HepG2 (cell line): ENCODE measurements around the gene TBC1D12. TPM values are rescaled to one million over a fixed set of nuclear protein-coding genes. Genes with fewer than 3 reads are reported as not detected.

ENCODE experiments used
- ATAC-seq: fragments of 200-7000 bp; cut with Tn5 transposase; 3 replicates; pipeline ENCODE4 v1.9.1; 2020; ENCODE audit warnings: mild to moderate bottlenecking, moderate library complexity
- BruUV-seq: library from RNA; stranded (reverse); fragments of 400-500 nt; replicated peaks from 2 replicates; lab custom pipeline; 2021; lab: Mats Ljungman, UMichigan
- CTCF ChIA-PET: fragments of 300-600 bp; formaldehyde crosslinking; extraction: SDS; loops from one replicate; lab custom pipeline; 2021; ENCODE audit warnings: low total read pairs, inconsistent platforms, low intra/inter-chr PET ratio; lab: Yijun Ruan, JAX
- POLR2A ChIA-PET: fragments of 350-600 bp; sonication (Branson Sonifier 250); formaldehyde crosslinking; loops from one replicate; lab custom pipeline; 2020; ENCODE audit warnings: antibody characterized with exemption, inconsistent platforms; lab: Yijun Ruan, JAX
- DNase-seq: peaks from one replicate; pipeline ENCODE4 v3.0.0-alpha.2; 2015; ENCODE audit warnings: low spot score
- FAIRE-seq: peaks from 3 replicates; lab custom pipeline; 2011; peaks lifted over from hg19 to GRCh38; lab: Jason Lieb, UNC
- H2AFZ ChIP-seq: one replicate; pipeline ENCODE4 v1.6.1; 2011; ENCODE audit warnings: low read length, inconsistent platforms
- H3K27ac ChIP-seq: fragments of 300-600 bp; 3 replicates; pipeline ENCODE4 v1.8.0; 2011; ENCODE audit warnings: mixed run types, mild to moderate bottlenecking, mixed read lengths, low read length, inconsistent platforms; ENCODE audit not compliant: insufficient read depth; ENCODE audit errors: extremely low read length
- H3K27me3 ChIP-seq, 2 experiments: fragments of 200-600 bp in 1 of 2; 2 replicates in 1 of 2; 3 replicates in 1 of 2; pipeline versions ENCODE4 v1.6.0 to v1.8.0; 2011; ENCODE audit warnings: low read length in 2 of 2, mild to moderate bottlenecking in 2 of 2, moderate library complexity in 2 of 2, inconsistent platforms in 1 of 2; ENCODE audit not compliant: insufficient read depth in 2 of 2, control insufficient read depth in 1 of 2
- H3K36me3 ChIP-seq, 2 experiments: fragments of 200-600 bp in 1 of 2; replicated peaks in 1 of 2; 2 replicates in 1 of 2; 3 replicates in 1 of 2; pipeline versions ENCODE4 v1.5.1 to v1.8.0; 2011; ENCODE audit warnings: low read length in 2 of 2, inconsistent platforms in 1 of 2; ENCODE audit not compliant: insufficient read depth in 2 of 2, control insufficient read depth in 1 of 2
- H3K4me1 ChIP-seq: 2 replicates; pipeline ENCODE4 v1.5.1; 2012; ENCODE audit warnings: low read length, inconsistent platforms; ENCODE audit not compliant: insufficient read depth
- H3K4me2 ChIP-seq: 2 replicates; pipeline ENCODE4 v1.6.0; 2011; ENCODE audit warnings: low read depth, low read length, inconsistent platforms
- H3K4me3 ChIP-seq, 3 experiments: fragments of 200-600 bp in 1 of 3; sonication (generic), shearing (Covaris generic) in 1 of 3; replicated peaks in 1 of 3; 2 replicates each; pipeline ENCODE4 v1.5.1; 2011 to 2016; ENCODE audit warnings: low read length in 3 of 3, inconsistent platforms in 2 of 3, low read depth in 2 of 3, mild to moderate bottlenecking in 2 of 3, control low read depth in 1 of 3, mixed read lengths in 1 of 3; ENCODE audit not compliant: insufficient read depth in 1 of 3
- H3K79me2 ChIP-seq: one replicate; pipeline ENCODE4 v1.6.1; 2011; ENCODE audit warnings: low read length, inconsistent platforms; ENCODE audit not compliant: insufficient read depth
- H3K9ac ChIP-seq: 2 replicates; pipeline ENCODE4 v1.6.0; 2011; ENCODE audit warnings: mild to moderate bottlenecking, low read depth, low read length, inconsistent platforms; ENCODE audit not compliant: insufficient read depth
- H3K9me3 ChIP-seq: 2 replicates; pipeline ENCODE4 v1.5.1; 2012; ENCODE audit warnings: mild to moderate bottlenecking, low read length
- H4K20me1 ChIP-seq: 2 replicates; pipeline ENCODE4 v1.6.0; 2011; ENCODE audit warnings: inconsistent platforms, mild to moderate bottlenecking, low read length, moderate library complexity; ENCODE audit not compliant: insufficient read depth
- HIVEP1 ChIP-seq: sonication (generic); formaldehyde crosslinking; IDR thresholded peaks from 2 replicates; pipeline ENCODE4 v1.4.0; 2020; ENCODE audit warnings: mild to moderate bottlenecking, missing genetic modification reagents
- MEIS2 ChIP-seq: sonication (generic); formaldehyde crosslinking; IDR thresholded peaks from 2 replicates; pipeline ENCODE4 v1.9.0; 2021; ENCODE audit warnings: mild to moderate bottlenecking, missing genetic modification reagents
- ZFX ChIP-seq: sonication (generic); formaldehyde crosslinking; IDR thresholded peaks from 2 replicates; pipeline ENCODE4 v1.4.0; 2020; ENCODE audit warnings: mild to moderate bottlenecking, low read depth, missing genetic modification reagents, moderate library complexity
- ZNF543 ChIP-seq: sonication (generic); formaldehyde crosslinking; IDR thresholded peaks from 2 replicates; pipeline ENCODE4 v1.4.0; 2020; ENCODE audit warnings: mild to moderate bottlenecking, missing genetic modification reagents
- ZNF678 ChIP-seq: sonication (generic); formaldehyde crosslinking; IDR thresholded peaks from 2 replicates; pipeline ENCODE4 v1.4.0; 2020; ENCODE audit warnings: mild to moderate bottlenecking, missing genetic modification reagents
- WGBS: methylation state at CpG from one replicate; pipeline ENCODE4 v1.1.6; 2017; ENCODE audit warnings: low lambda C conversion rate; 5-methylcytosine and 5-hydroxymethylcytosine counted together
- in situ Hi-C: cut with HindIII; loops from 2 replicates; pipeline ENCODE4 v1.10.0; 2017; ENCODE audit warnings: low pct_unique_long_range_greater_than_20kb; ENCODE audit not compliant: extremely low pct_ligation_motif_present
- intact Hi-C: fragments of 100-400 bp; cut with micrococcal nuclease; formaldehyde crosslinking; loops from one replicate; pipeline ENCODE4 v1.10.0; 2022; ENCODE audit not compliant: unreplicated experiment
- polyA plus RNA-seq, 8 experiments: library from polyadenylated mRNA; depleted of rRNA in 3 of 8; stranded (reverse) in 7 of 8; unstranded in 1 of 8; fragments of >200 nt; fragmentation: Illumina TruSeq in 4 of 8; extraction: Trizol in 4 of 8; gene quantifications; 2 replicates each; pipeline versions ENCODE4 v1.2.1 to v1.2.3, GENCODE V29; 2011 to 2016; ENCODE audit warnings: low read depth in 4 of 8, missing spikeins in 1 of 8, mixed read lengths in 1 of 8; ENCODE audit not compliant: insufficient read depth in 1 of 8
- total RNA-seq, 5 experiments: library from RNA; depleted of rRNA; stranded (reverse); fragments of >200 nt; fragmentation: Illumina TruSeq; extraction: Trizol; gene quantifications; 2 replicates each; pipeline ENCODE4 v1.2.3, GENCODE V29; 2016; ENCODE audit warnings: low read depth in 1 of 5
- TF ChIP-seq, protein P1 (sequence below): sonication (generic); formaldehyde crosslinking; IDR thresholded peaks from 2 replicates; pipeline ENCODE4 v1.4.0; 2020; ENCODE audit warnings: low read depth, mild to moderate bottlenecking, missing genetic modification reagents
- TF ChIP-seq, protein P2 (sequence below): sonication (generic); formaldehyde crosslinking; IDR thresholded peaks from 2 replicates; pipeline ENCODE4 v1.4.0; 2020; ENCODE audit warnings: missing genetic modification reagents
- TF ChIP-seq, protein P3 (sequence below): sonication (generic); formaldehyde crosslinking; IDR thresholded peaks from 2 replicates; pipeline ENCODE4 v1.4.0; 2020; ENCODE audit warnings: mild to moderate bottlenecking, missing genetic modification reagents, borderline replicate concordance
- TF ChIP-seq, protein P4 (sequence below): sonication (generic); formaldehyde crosslinking; IDR thresholded peaks from 2 replicates; pipeline ENCODE4 v1.5.0; 2020; ENCODE audit warnings: mild to moderate bottlenecking, missing genetic modification reagents
- TF ChIP-seq, protein P5 (sequence below): sonication (generic); formaldehyde crosslinking; IDR thresholded peaks from 2 replicates; pipeline ENCODE4 v1.5.0; 2020; ENCODE audit warnings: mild to moderate bottlenecking, missing genetic modification reagents

TBC1D12 gene
- total and polyA plus RNA-seq, 2 of the 13 experiments (the other 11 are each of a cell fraction or from before 2014, with no cell fraction given), result 5.7 to 6.2 TPM

DNA sequence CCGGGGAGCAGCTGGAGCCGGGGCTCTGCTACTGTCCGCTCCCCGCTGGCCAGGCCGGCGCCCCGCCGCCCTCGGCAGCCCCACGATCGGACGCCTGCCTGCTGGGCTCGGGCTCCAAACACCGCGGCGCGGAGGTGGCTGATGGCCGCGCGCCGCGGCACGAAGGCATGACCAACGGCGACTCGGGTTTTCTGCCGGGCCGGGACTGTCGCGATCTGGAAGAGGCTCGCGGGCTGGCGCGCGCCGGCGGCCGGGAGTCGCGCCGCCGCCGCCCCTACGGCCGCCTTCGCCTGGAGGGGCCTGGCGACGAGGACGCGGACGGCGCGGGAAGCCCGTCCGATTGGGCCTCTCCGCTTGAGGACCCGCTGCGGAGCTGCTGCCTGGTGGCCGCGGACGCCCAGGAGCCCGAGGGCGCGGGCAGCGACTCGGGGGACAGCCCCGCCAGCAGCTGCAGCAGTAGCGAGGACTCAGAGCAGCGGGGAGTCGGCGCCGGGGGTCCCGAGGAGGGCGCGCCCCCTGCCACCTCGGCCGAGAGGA is 570 bp downstream of the TBC1D12 start:
- no peak overlapping the region for H2AFZ ChIP-seq
- H3K27me3 ChIP-seq, result no peaks in the 10 kb centered on the region; a peak in 1 of 5 replicates
- FAIRE-seq (no peak), DNase-seq (peak; percentile 11), ATAC-seq (peak; percentile 74)
- peak overlapping the region; percentile 87 for H3K9ac ChIP-seq
- H3K79me2 ChIP-seq, result peaks cover 40% of the 10 kb centered on the region
- H3K36me3 ChIP-seq, result no peaks in the 10 kb centered on the region
- H4K20me1 ChIP-seq, result peaks cover 3% of the 10 kb centered on the region; the same call in 1 of the 2 replicates
- peaks cover 55% of the 10 kb centered on the region for H3K4me1 ChIP-seq
- peak overlapping the region; percentile 92 to 97 (median 95) for H3K4me3 ChIP-seq
- peak overlapping the region; percentile 92 for H3K27ac ChIP-seq
- ChIA-PET CTCF (no interaction called here), POLR2A (interaction anchor here (0.5 to 1.7 kb wide), 5 partner anchors 12 to 41 kb away, joined by 3 to 23 read pairs (median 4); partner anchors contain the start of gene NOC3L)
- no peaks in the 10 kb centered on the region for H3K9me3 ChIP-seq
- no CpG with 5 or more reads among the region's 77 CpGs for WGBS
- intact Hi-C loops (loop anchor here (1.0 to 5.0 kb wide), 2 partner anchors 39 to 41 kb away; partner anchors contain the start of gene NOC3L), in situ Hi-C loops (loop anchor here (5.0 kb wide), 1 partner anchor 41 kb away; the partner anchor contains the start of gene NOC3L)
- BruUV-seq, result TSS peak; percentile 45
- peak overlapping the region; percentile 97 for H3K4me2 ChIP-seq
- TF ChIP-seq, protein P1, sequence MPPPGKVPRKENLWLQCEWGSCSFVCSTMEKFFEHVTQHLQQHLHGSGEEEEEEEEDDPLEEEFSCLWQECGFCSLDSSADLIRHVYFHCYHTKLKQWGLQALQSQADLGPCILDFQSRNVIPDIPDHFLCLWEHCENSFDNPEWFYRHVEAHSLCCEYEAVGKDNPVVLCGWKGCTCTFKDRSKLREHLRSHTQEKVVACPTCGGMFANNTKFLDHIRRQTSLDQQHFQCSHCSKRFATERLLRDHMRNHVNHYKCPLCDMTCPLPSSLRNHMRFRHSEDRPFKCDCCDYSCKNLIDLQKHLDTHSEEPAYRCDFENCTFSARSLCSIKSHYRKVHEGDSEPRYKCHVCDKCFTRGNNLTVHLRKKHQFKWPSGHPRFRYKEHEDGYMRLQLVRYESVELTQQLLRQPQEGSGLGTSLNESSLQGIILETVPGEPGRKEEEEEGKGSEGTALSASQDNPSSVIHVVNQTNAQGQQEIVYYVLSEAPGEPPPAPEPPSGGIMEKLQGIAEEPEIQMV (CRISPR knock-in tag), result 0 out of 2 replicates have a peak, but pooled peaks have one; percentile 51
- TF ChIP-seq, protein P2, sequence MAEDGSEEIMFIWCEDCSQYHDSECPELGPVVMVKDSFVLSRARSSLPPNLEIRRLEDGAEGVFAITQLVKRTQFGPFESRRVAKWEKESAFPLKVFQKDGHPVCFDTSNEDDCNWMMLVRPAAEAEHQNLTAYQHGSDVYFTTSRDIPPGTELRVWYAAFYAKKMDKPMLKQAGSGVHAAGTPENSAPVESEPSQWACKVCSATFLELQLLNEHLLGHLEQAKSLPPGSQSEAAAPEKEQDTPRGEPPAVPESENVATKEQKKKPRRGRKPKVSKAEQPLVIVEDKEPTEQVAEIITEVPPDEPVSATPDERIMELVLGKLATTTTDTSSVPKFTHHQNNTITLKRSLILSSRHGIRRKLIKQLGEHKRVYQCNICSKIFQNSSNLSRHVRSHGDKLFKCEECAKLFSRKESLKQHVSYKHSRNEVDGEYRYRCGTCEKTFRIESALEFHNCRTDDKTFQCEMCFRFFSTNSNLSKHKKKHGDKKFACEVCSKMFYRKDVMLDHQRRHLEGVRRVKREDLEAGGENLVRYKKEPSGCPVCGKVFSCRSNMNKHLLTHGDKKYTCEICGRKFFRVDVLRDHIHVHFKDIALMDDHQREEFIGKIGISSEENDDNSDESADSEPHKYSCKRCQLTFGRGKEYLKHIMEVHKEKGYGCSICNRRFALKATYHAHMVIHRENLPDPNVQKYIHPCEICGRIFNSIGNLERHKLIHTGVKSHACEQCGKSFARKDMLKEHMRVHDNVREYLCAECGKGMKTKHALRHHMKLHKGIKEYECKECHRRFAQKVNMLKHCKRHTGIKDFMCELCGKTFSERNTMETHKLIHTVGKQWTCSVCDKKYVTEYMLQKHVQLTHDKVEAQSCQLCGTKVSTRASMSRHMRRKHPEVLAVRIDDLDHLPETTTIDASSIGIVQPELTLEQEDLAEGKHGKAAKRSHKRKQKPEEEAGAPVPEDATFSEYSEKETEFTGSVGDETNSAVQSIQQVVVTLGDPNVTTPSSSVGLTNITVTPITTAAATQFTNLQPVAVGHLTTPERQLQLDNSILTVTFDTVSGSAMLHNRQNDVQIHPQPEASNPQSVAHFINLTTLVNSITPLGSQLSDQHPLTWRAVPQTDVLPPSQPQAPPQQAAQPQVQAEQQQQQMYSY, result peak; percentile 6; the same call in 1 of the 2 replicates
- TF ChIP-seq ZNF678 (CRISPR knock-in tag) (peak; percentile 43; the same call in 1 of the 2 replicates), HIVEP1 (CRISPR knock-in tag) (no peak), MEIS2 (CRISPR knock-in tag) (0 out of 2 replicates have a peak, but pooled peaks have one; percentile 20), ZFX (CRISPR knock-in tag) (peak; percentile 66), ZNF543 (CRISPR knock-in tag) (0 out of 2 replicates have a peak, but pooled peaks have one; percentile 23)
- TF ChIP-seq, protein P3, sequence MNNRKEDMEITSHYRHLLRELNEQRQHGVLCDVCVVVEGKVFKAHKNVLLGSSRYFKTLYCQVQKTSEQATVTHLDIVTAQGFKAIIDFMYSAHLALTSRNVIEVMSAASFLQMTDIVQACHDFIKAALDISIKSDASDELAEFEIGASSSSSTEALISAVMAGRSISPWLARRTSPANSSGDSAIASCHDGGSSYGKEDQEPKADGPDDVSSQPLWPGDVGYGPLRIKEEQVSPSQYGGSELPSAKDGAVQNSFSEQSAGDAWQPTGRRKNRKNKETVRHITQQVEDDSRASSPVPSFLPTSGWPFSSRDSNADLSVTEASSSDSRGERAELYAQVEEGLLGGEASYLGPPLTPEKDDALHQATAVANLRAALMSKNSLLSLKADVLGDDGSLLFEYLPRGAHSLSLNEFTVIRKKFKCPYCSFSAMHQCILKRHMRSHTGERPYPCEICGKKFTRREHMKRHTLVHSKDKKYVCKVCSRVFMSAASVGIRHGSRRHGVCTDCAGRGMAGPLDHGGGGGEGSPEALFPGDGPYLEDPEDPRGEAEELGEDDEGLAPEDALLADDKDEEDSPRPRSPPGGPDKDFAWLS (CRISPR knock-in tag), result no peak
- TF ChIP-seq, protein P4, sequence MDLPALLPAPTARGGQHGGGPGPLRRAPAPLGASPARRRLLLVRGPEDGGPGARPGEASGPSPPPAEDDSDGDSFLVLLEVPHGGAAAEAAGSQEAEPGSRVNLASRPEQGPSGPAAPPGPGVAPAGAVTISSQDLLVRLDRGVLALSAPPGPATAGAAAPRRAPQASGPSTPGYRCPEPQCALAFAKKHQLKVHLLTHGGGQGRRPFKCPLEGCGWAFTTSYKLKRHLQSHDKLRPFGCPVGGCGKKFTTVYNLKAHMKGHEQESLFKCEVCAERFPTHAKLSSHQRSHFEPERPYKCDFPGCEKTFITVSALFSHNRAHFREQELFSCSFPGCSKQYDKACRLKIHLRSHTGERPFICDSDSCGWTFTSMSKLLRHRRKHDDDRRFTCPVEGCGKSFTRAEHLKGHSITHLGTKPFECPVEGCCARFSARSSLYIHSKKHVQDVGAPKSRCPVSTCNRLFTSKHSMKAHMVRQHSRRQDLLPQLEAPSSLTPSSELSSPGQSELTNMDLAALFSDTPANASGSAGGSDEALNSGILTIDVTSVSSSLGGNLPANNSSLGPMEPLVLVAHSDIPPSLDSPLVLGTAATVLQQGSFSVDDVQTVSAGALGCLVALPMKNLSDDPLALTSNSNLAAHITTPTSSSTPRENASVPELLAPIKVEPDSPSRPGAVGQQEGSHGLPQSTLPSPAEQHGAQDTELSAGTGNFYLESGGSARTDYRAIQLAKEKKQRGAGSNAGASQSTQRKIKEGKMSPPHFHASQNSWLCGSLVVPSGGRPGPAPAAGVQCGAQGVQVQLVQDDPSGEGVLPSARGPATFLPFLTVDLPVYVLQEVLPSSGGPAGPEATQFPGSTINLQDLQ (CRISPR knock-in tag), result no peak
- TF ChIP-seq, protein P5, sequence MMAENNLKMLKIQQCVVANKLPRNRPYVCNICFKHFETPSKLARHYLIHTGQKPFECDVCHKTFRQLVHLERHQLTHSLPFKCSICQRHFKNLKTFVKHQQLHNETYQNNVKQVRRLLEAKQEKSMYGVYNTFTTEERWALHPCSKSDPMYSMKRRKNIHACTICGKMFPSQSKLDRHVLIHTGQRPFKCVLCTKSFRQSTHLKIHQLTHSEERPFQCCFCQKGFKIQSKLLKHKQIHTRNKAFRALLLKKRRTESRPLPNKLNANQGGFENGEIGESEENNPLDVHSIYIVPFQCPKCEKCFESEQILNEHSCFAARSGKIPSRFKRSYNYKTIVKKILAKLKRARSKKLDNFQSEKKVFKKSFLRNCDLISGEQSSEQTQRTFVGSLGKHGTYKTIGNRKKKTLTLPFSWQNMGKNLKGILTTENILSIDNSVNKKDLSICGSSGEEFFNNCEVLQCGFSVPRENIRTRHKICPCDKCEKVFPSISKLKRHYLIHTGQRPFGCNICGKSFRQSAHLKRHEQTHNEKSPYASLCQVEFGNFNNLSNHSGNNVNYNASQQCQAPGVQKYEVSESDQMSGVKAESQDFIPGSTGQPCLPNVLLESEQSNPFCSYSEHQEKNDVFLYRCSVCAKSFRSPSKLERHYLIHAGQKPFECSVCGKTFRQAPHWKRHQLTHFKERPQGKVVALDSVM (CRISPR knock-in tag), result peak; percentile 36
